D341Med (cell line): ENCODE results near the gene PPP1R1B.

Experiments
- DNase-seq: peaks from one replicate; pipeline ENCODE4 v3.0.0; 2012; ENCODE audit warnings: low spot score

The PPP1R1B gene

DNA sequence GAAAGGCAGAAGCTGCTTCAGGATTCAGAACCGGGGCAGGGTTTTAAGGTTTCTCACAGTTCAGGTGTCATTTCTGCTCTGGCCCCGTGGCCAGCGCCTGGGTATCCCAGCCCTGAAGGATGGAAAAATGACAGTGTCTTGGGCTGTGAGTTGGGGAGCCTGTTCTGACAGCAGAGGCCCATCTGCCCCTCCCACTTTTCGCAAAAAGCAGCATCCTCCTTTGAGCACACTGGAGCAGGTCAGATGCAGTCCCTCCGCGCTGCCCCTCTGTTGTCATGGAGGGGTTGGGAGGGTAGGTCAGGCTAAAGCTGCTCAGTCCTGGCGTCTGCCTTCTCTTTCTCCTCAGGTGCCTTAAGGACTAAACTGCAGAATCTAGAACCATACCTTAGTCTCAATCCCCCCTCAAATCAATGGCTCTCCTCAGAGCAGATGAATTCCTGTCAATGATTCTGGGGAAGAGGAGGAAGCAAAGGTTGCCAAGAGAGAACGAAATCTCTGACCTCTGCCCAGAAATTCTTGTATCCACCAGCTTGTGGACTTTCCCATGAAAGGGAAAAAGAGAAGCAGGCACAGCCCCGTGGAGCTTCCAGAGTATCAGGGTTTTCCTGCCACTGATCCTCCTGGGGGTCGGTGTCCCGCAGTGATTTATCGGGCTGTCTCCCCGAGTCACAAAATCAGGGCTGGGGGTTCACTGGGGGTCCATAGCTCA, 26.3 kb upstream of the PPP1R1B start:
- no peak for DNase-seq

DNA sequence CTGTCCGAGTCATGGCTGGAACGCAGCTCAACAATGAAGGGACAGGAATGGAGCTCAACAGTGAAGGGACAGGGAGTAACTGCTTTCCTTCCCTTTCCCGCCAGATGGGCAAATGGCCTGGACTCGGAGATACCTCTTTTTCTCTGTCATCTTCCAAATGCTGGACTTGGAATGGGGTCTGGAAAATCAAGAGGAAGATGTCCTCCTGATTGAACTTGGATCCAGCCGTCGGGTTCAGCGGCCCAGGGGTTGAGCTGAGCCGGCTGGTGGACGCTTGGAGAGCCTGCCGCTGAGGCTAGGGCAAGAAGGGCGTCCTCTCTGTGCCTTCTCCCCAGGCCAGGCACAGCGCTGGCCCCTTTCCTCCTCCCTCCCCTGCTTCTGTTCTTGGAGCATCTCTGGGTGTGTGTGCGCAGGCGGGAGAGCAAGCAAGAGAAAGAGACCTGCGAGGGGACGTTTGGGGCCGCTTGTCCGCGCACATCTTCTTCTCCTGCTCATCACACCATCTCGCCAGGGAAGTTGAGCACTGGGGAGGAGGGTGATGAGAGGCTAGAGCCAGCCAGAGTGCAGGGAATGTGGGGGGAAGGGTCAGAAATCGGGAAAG, 25.7 kb upstream of the PPP1R1B start:
- no peak for DNase-seq

DNA sequence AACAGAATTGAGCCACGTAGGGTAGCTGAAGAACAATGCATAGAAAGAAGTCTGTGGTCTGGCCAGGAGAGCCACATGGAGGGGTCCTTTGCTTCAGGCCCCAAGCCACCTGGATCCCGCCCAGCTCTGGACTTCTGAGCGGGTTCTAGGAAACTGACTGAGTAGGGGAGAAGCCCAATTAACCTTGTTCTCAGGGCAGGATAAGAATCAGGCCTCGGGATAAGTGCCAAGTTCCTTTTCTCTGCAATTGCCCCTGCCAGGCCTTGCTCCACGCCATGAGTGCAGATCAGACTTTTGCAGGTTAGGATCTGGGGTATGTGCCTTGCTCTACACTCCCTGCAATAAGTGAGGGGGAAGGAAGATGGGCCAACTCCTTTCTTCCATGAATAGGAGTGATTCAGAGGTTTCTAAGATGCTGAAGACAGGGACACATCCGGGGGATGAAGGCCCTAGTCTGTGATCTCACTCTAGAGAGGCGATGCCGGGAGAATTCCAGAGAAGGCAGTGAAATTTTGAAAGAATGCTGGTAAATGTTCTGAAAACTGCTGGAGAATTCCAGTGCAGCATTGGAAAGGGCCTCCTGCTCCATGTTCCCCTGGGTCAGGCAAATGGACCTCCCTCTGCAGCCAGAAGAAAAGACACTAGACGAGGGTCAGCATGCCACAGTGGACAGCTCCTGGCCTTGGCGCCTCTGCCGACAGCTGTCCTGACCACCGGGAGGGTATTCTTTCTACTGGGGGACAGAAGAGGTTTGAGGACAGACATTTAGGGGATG, 24.8 kb upstream of the PPP1R1B start:
- no peak for DNase-seq

- no peak for DNase-seq
Observed at GRCh38 chr17:39602533-39603303, 24.0 kb upstream of the PPP1R1B start.

GRCh38 chr17:39603304-39604016, 23.3 kb upstream of the PPP1R1B start:
- no peak for DNase-seq

GRCh38 chr17:39604911-39605491, 21.8 kb upstream of the PPP1R1B start:
- DNase-seq = peak; percentile 66

GRCh38 chr17:39605492-39606433, 21.0 kb upstream of the PPP1R1B start:
- DNase-seq = peak; percentile 51

- peak; percentile 76 for DNase-seq
Observed at GRCh38 chr17:39606434-39607056, 20.2 kb upstream of the PPP1R1B start.

- DNase-seq = peak; percentile 74
Observed at GRCh38 chr17:39607057-39607850, 19.5 kb upstream of the PPP1R1B start.

GRCh38 chr17:39607851-39608130, 19.0 kb upstream of the PPP1R1B start, which contains the start of gene NEUROD2:
Gene NEUROD2, minus strand, starts transcription at chr17:39607920. Its CDS starts 1,321 bp downstream, at chr17:39606599.
- DNase-seq = peak; percentile 94

- DNase-seq = peak; percentile 84
Observed at GRCh38 chr17:39608142-39608981, 18.4 kb upstream of the PPP1R1B start.

- no peak for DNase-seq
Observed at GRCh38 chr17:39609416-39610025, 17.2 kb upstream of the PPP1R1B start.

- no peak for DNase-seq
Observed at GRCh38 chr17:39611401-39612112, 15.2 kb upstream of the PPP1R1B start.

GRCh38 chr17:39612291-39612894, 14.4 kb upstream of the PPP1R1B start:
- peak; percentile 75 for DNase-seq

DNA sequence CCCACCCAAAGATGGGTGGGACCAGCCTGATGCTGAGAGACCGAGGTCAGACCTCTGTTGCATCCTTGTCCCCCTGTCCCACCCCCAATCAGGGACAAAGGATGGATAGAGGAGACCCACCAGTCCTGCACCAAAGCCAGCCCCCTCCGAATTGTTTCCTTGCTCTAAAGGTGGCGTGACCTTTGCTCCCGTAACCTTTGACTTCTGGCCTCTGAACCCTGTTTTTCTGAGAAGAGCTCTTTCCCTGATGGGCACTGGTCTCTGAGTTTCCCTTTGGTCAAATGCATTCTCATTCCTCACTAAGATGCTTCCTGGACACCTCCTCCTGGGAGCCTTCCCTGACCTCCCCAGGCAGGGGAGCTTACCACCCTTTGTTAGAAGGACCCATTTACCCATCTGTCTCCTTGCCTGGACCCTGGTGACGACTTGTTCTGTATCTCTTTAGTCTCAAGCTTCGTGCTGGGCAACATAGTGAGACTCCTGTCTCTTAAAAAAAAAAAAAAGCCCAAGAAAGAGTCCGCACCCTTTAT, 13.8 kb upstream of the PPP1R1B start:
- DNase-seq = no peak

DNA sequence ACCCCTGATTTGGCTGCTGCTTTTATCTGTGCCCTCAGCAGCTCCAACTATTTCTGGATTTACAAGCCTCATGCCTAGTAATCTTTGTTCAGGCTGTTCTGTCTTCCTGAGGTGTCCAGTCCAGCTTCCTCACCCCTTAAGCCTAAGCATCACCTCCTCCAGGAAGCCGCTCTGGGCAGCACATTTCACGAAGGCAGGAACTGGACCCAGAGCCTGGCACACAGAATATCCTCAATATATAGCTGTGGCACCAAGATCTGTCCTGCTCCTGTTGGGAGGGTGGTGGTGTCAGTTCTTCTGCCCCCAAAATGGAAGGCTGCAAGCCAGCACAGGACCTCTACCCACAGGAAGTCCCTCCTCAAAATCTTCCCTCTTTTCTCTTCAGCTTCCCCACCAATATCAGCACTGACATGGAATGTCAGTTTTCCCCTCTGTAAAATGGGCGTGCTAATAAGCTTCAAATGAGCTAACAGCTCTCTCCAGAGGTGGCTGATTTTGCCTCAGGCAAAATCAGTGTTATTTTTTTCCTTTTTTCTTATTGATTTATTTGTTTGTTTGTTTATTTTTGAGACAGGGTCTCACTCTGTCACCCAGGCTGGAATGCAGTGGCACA, 12.1 kb upstream of the PPP1R1B start:
- DNase-seq = no peak
